Tibial artery (tissue), 4 donors: ENCODE measurements around the gene RNF19B.

Source experiments
- DNase-seq, 2 donors: peaks; one replicate each; pipeline ENCODE4 v3.0.0-alpha.2; 2019
- H3K27ac ChIP-seq, 2 donors: fragments of 200-600 bp; sonication (generic) in 1 of 2; 1 replicate in 1 of 2; 2 replicates in 1 of 2; pipeline ENCODE4 v1.5.1; 2018 to 2019; ENCODE audit warnings: mild to moderate bottlenecking in 1 of 2
- H3K27me3 ChIP-seq, 2 donors: fragments of 200-600 bp; sonication (generic) in 1 of 2; one replicate each; pipeline versions ENCODE4 v1.5.1 to v1.6.0; 2016 to 2019
- H3K36me3 ChIP-seq, 3 donors: fragments of 200-600 bp; sonication (generic) in 2 of 3; one replicate each; pipeline ENCODE4 v1.5.1; 2016 to 2019; ENCODE audit warnings: mild to moderate bottlenecking in 2 of 3
- H3K4me1 ChIP-seq, 4 donors: fragments of 200-600 bp; sonication (generic) in 2 of 4; 1 replicate in 3 of 4; 2 replicates in 1 of 4; pipeline ENCODE4 v1.5.1; 2016 to 2019
- H3K4me3 ChIP-seq, 2 donors: fragments of 200-600 bp; sonication (generic) in 1 of 2; 1 replicate in 1 of 2; 2 replicates in 1 of 2; pipeline ENCODE4 v1.5.1; 2018 to 2019; ENCODE audit warnings: mild to moderate bottlenecking in 2 of 2
- H3K9me3 ChIP-seq, 3 donors: fragments of 200-600 bp; sonication (generic) in 1 of 3; one replicate each; pipeline ENCODE4 v1.5.1; 2016 to 2019
- CTCF ChIP-seq, 2 experiments: fragments of 200-600 bp in 1 of 2; fragments of 450-650 bp in 1 of 2; IDR thresholded peaks; one replicate each; pipeline ENCODE4 v1.5.1; 2017 to 2019; ENCODE audit warnings: antibody characterized with exemption in 2 of 2, mild to moderate bottlenecking in 1 of 2, moderate library complexity in 1 of 2
- intact Hi-C: fragments of 100-400 bp; cut with DNase I; formaldehyde crosslinking; loops from one replicate; pipeline ENCODE4 v1.15.0; 2023; ENCODE audit warnings: low total_unique reads

RNF19B gene

GRCh38 chr1:32963746-32964460, 706 bp downstream of the RNF19B start:
- no peaks in the 10 kb centered on the region for H3K27me3 ChIP-seq
- no peak for TF ChIP-seq CTCF (IDR thresholded peaks at IDR 0.05)
- peak; percentile 60 to 81 for DNase-seq
- H3K9me3 ChIP-seq: no peaks in the 10 kb centered on the region
- peaks cover 0 to 44% (median 18%) of the 10 kb centered on the region in 4 donors for H3K4me1 ChIP-seq
- H3K4me3 ChIP-seq: peak overlapping the region; percentile 82 to 95
- peak overlapping the region; percentile 91 to 95 for H3K27ac ChIP-seq
- intact Hi-C loops: no loop called here
- H3K36me3 ChIP-seq: no peaks in the 10 kb centered on the region

GRCh38 chr1:32962248-32962896, 2.2 kb downstream of the RNF19B start:
- H3K9me3 ChIP-seq: no peaks in the 10 kb centered on the region
- no peaks in the 10 kb centered on the region for H3K27me3 ChIP-seq
- peak overlapping the region; percentile 82 to 95 for H3K4me3 ChIP-seq
- no peaks in the 10 kb centered on the region for H3K36me3 ChIP-seq
- no peak for TF ChIP-seq CTCF (IDR thresholded peaks at IDR 0.05)
- H3K4me1 ChIP-seq: peaks cover 0 to 34% (median 20%) of the 10 kb centered on the region in 4 donors
- no peak for DNase-seq
- intact Hi-C loops: no loop called here
- H3K27ac ChIP-seq: peak overlapping the region in 1 of 2 donors; percentile 19

- intact Hi-C loops: no loop called here
- Histone ChIP-seq H3K27me3 (no peaks in the 10 kb centered on the region), H3K4me3 (no peak overlapping the region), H3K36me3 (no peaks in the 10 kb centered on the region), H3K4me1 (peaks cover 0 to 34% (median 20%) of the 10 kb centered on the region in 4 donors), H3K9me3 (no peaks in the 10 kb centered on the region), H3K27ac (peak overlapping the region in 1 of 2 donors; percentile 14)
- no peak for TF ChIP-seq CTCF (IDR thresholded peaks at IDR 0.05)
- no peak for DNase-seq
These were observed 3.7 kb downstream of the RNF19B start for GRCh38 chr1:32960819-32961355.

- no peaks in the 10 kb centered on the region for H3K27me3 ChIP-seq
- H3K4me3 ChIP-seq: no peak overlapping the region
- no peak for DNase-seq
- intact Hi-C loops: no loop called here
- H3K27ac ChIP-seq: peak overlapping the region; percentile 14 to 22
- H3K9me3 ChIP-seq: no peaks in the 10 kb centered on the region
- H3K4me1 ChIP-seq: peaks cover 0 to 34% (median 20%) of the 10 kb centered on the region in 4 donors
- no peak for TF ChIP-seq CTCF (IDR thresholded peaks at IDR 0.05)
- H3K36me3 ChIP-seq: no peaks in the 10 kb centered on the region
These were observed 4.3 kb downstream of the RNF19B start for GRCh38 chr1:32960342-32960741.

GRCh38 chr1:32958827-32959226, 5.8 kb downstream of the RNF19B start:
- Histone ChIP-seq H3K36me3 (no peaks in the 10 kb centered on the region), H3K27ac (no peak overlapping the region), H3K4me1 (peaks cover 0 to 41% (median 20%) of the 10 kb centered on the region in 4 donors), H3K4me3 (no peak overlapping the region), H3K27me3 (no peaks in the 10 kb centered on the region), H3K9me3 (no peaks in the 10 kb centered on the region)
- DNase-seq: no peak
- intact Hi-C loops: no loop called here
- no peak for TF ChIP-seq CTCF (IDR thresholded peaks at IDR 0.05)
